ENCODE results near the gene GNAI3. TPM values are rescaled to one million over a fixed set of nuclear protein-coding genes. Genes with fewer than 3 reads are reported as not detected.
A peak's percentile ranks its signal among the peaks of the same experiment; 100 is the strongest.
"Not testable (repeated sequence)": the region's sequence is repeated elsewhere in the genome, so short reads cannot be mapped to it uniquely, and the experiment has no call there.

GNAI3 gene
- total RNA-seq, 1 donor from 2014 or later: 7.0 TPM

DNA sequence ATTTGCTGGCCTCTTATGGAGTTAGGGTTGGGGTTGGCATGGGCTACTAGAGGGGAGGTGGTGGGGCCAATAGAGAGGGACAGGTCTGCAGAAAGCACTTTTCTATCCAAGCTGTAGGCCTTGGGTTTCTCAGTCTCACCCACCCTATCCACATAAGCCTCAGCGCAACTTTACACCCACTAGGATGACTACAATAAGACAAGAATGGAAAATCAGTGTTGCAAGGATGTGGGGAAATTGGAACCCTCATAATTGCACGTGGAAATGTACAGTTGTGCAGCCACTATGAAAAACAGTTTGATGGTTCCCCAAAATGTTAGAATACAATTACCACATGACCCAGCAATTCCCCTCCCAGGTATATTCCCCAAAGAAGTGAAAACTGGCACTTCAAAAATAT is 93.4 kb downstream of the GNAI3 start:
- intact Hi-C loops (cut with DNase I): loop anchor here (5.0 kb wide), 1 partner anchor 130 kb away; no protein-coding TSS in a partner anchor
- no peak for DNase-seq (ENCODE audit: low spot score)
- no peak for ATAC-seq

DNA sequence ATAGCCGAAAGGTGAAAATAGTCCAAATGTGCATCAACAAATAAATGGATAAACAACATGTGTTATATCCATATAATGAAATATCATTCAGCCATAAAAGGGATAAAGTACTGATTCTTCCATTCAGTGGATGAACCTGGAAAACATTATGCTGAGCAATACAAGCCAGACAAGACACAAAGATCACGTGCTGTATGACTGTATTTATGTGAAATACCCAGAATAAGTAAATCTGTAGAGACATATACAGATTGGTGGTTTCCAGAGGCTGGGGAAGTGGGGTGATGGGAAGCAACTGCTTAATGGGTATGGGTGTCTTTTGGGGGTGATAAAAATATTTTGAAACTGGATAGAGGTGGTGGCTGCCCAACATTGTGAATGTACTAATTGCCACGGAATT is 94.2 kb downstream of the GNAI3 start:
- intact Hi-C loops (cut with DNase I): loop anchor here (5.0 kb wide), 1 partner anchor 130 kb away; no protein-coding TSS in a partner anchor

DNA sequence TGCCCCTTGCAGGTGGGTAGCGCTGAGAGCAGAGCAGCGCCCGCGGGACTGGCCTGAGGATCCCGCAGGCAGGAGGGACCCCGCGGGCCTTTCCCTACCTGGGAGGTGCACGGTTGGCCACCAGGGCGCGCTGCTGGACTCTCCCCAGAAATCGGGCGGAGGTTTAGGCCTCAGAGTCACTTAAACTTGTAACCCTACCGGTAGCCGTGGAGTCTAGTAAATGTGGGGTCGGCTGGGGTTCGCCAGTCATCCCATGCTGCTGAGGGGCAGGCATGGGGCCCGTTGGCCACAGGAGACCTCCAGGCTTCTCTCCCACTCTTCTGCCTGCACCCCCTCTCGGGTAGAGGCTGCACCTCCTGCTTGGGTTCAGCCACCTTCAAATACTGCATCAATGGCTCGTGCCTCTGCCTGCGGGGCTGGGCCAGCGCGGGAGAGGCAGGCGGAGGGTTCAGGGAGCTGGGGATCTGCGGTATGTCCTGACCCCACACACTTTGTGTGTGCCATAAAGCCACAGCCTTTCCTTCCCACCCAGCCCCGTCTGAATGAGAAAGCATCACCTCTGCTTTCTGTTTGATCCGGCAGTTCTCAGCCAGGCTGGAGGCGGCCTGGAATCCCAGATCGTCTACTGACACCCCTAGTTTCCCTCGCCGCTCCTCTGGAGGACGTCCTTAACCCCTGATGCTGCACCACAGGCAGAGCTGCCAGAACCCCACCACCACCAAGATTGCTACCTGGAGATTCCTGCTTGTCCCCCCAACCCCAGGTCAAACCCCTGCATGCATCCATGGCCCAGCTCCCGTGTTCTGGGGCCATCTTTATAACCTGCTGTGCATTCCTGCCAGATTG is 95.2 kb downstream of the GNAI3 start:
- ATAC-seq: peak; percentile 80
- intact Hi-C loops (cut with DNase I): loop anchor here (5.0 kb wide), 1 partner anchor 129 kb away; no protein-coding TSS in a partner anchor
- peak; percentile 92 for DNase-seq (ENCODE audit: low spot score)

More for the DNA sequence above, 94.2 kb downstream of the GNAI3 start:
- DNase-seq (ENCODE audit: low spot score) (no peak), ATAC-seq (no peak)

DNA sequence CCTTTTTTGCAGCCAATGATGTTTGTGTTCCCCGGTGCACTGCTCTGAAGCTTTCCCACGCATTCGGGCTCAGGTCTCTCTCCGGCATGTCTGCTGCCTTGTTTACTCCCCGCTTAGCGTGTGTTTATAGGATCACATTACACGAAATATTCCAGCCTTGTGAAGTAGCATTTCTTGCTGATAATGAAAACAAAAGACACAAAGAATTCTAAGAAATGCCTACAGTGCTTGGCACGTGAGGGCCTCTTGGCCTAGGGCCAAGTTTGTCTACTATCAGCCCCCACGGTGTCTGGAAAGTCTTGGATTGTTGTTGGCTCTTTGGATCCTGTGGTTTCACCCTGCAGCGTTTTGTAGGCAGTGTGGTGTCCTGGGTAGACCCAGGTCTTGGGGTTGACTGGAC is 96.3 kb downstream of the GNAI3 start:
- intact Hi-C loops (cut with DNase I): loop anchor here (5.0 kb wide), 1 partner anchor 128 kb away; no protein-coding TSS in a partner anchor
- DNase-seq (ENCODE audit: low spot score) (no peak), ATAC-seq (peak; percentile 36)

DNA sequence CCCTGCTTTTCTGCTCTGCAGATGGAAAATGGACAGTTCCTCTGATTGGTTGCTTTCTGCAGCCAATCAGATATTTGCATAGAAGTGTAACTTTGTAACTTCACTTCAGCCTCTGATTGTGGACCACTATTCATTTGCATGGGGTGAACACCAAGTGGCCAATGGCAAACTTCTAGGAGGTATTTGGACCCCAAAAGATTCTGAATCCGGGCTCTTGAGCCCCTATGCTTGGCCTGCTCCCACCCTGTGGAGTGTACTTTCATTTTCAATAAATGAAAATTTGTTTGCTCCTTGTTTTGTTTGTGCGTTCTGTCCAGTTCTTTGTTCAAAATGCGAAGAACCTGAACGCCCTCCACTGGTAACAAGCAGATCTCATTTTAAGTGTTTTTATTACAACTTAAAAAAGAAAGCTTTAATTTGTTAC is 101.1 kb downstream of the GNAI3 start:
- DNase-seq (ENCODE audit: low spot score): no peak
- intact Hi-C loops (cut with DNase I): no loop called here
- peak; percentile 78 for ATAC-seq

DNA sequence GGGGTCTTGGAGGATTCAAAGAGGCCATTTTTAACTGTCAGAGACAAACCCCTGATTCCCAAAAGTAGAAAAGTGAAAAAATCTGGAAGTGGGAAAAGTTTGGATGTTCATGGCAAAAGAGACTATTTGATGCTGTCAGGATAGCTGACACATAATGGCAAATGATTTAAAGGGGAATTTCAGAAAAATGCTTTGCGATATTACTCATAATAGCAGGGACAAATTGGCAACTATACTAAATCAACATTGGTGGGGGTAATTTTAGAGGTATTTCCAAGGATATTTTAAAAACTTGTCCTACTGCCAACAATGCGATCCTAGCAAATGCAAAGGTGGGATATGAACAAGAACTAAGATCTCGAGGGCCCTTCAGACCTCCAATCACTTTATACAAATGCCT is 102.2 kb downstream of the GNAI3 start:
- DNase-seq (ENCODE audit: low spot score): no peak
- ATAC-seq: no peak
- intact Hi-C loops (cut with DNase I): no loop called here

DNA sequence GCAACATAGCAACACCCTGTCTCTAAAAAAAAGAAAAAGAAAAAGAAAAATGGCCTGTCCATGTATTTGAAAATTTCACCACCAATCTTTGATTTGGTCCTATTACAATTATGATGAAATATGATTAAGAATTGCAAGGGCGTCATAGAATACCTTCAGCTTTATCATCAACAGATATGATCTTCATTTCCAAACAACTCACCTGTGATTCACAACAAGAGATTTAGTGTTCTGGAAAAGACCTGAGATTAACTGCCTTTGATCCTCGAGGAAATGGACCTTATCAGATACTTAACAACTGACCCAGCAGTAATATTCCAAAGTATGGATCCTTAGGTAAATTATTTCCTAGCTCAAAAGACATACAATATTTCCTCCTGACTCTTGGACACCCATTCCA is 104.0 kb downstream of the GNAI3 start:
- no peak for ATAC-seq
- intact Hi-C loops (cut with DNase I): no loop called here
- DNase-seq (ENCODE audit: low spot score): no peak

DNA sequence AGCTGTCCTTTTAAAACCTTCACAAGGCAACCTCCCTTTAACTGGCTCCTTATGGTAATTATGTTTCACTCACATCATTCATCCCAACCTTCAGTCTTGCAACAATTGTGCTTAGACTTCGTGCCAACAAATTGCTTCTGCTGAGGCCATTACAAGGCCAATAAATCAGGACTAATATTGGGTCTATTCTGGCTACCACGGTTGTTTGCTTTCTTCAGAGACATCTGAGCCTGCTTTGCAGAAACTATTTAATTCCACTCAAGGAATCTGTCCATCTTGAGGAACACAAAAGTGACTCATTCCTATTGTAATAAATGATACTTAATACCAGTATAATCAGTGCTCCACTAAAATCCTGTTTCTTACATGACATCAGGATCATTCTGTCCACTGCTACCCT is 104.9 kb downstream of the GNAI3 start:
- no peak for DNase-seq (ENCODE audit: low spot score)
- intact Hi-C loops (cut with DNase I): no loop called here
- no peak for ATAC-seq

DNA sequence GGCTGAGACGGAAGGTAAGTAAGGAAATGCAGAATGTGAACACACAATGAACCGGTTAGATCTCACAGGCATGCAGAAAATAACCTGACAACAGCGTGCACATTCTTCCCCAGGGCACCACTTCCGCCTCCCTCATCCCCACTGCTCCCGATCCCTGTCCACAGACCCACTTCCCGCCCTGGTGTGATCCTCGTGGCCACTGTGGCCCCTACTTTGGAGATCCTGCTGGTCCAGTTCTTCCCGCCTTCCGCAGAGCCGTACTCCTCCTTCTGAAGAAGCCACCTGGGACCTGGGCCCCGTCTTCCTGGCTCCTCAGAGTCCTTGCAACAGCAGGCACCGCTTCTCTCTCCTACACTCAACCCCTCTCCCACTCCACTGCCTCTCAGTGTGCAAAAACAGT is 106.1 kb downstream of the GNAI3 start:
- DNase-seq (ENCODE audit: low spot score) (no peak), ATAC-seq (no peak)
- intact Hi-C loops (cut with DNase I): no loop called here

DNA sequence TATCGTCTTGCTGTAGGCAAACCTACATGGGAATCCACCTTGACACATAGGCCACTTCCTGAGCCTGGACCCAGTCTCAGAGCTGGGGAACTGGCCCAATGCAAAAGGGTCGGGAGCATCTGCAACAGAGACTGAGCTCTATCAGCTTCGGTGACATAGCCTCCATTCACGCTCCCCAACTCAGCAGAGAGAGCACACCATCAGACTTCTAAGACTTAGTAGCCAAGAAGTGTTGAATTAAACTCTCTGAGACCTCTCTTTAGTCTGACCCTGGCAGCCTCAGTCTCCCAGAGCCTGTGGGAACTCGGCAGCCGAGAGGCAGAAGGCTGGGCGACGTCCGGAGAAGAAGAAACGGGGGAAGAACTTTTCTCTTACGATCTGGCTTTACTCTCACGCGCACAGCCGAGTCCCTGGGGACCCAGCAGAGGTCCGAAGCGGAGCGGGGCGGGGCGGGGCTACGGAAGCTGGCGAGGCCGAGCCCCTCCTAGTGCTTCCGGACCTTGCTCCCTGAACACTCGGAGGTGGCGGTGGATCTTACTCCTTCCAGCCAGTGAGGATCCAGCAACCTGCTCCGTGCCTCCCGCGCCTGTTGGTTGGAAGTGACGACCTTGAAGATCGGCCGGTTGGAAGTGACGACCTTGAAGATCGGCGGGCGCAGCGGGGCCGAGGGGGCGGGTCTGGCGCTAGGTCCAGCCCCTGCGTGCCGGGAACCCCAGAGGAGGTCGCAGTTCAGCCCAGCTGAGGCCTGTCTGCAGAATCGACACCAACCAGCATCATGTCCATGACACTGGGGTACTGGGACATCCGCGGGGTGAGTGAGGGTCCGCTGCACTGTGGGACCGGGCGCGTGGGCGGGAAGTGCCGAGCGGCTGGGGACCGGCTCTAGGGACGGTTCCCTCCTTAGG is 107.5 kb downstream of the GNAI3 start, which contains the start of gene GSTM4:
Gene GSTM4 (plus strand): TSS at position 485 of the 905 bp plus-strand sequence. CDS start 291 bp downstream, at position 776.
- peak; percentile 97 for ATAC-seq
- intact Hi-C loops (cut with DNase I): no loop called here
- peak; percentile 93 for DNase-seq (ENCODE audit: low spot score)

DNA sequence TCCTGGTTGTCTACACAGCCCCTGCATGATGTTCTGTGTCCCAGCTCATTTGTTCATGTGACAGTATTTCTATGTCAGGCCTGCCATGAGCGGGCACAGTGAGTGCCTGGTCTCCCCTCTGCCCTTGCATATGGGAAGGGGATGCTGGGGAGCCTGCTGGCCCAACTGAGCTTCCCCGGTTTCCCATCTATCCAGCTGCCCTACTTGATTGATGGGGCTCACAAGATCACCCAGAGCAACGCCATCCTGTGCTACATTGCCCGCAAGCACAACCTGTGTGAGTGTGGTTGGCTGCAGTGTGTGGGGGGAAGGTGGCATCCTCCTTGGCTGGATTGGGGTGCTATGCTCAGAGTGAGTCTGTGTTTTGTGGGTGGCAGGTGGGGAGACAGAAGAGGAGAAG is 109.0 kb downstream of the GNAI3 start:
- no peak for DNase-seq (ENCODE audit: low spot score)
- ATAC-seq: no peak
- intact Hi-C loops (cut with DNase I): no loop called here

DNA sequence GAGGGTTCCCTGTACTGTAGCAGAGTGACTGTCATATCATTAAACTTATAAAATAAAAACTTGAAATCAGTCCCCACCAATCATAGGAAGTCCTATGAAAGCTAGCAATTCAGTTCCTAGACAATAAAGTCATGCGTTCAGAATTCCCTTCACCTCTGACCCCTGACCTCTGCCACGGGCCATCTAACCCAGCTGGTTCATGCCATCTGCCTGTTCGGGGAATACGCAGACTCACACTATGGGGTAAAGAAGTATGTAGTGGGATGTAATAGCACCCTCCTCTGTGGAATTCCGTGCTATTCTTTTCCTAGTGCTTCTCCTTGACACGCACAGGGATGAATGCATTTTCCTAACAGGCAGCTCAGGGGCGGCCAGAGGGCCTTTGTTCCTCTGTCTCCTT is 109.6 kb downstream of the GNAI3 start:
- ATAC-seq (no peak), DNase-seq (ENCODE audit: low spot score) (no peak)
- intact Hi-C loops (cut with DNase I): no loop called here

DNA sequence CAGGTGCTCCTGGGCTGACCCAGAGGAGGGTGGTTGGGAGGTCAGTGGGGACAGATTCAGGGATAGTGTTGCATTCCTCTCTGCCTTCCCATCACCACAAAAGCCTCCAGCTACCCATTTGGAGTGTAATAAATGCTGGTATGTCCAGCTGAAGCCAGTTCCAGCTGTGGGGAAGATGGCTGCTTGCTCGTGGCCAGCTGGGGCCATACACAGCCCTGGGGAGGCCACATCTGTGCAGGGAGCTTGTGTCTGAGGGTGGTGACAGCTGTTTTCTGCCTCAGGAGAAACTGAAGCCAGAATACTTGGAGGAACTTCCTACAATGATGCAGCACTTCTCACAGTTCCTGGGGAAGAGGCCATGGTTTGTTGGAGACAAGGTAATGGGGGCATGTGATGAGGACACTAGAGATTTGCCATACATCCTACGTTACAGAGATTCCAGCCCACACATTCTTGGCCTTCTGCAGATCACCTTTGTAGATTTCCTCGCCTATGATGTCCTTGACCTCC is 110.2 kb downstream of the GNAI3 start:
- no peak for DNase-seq (ENCODE audit: low spot score)
- ATAC-seq: no peak
- intact Hi-C loops (cut with DNase I): no loop called here

DNA sequence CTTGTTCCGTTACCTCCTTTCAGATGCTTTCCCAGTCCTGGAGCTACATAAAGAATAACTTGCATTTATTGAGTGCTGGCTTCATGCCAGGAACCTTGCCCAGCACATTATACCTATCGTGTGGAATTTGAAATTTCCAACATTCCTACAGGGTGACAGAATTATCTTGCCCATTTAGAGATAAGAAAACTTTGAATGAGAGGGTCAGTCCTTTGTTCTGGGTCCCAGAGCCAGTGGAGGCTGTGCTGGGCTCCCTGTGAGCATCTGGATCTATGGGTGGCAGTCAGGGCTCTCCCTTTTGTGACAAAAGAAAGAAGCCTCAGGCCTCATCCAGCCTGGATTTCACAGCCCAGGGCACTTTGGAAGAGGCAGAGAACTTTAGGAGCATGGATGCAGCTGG is 110.7 kb downstream of the GNAI3 start:
- ATAC-seq (no peak), DNase-seq (ENCODE audit: low spot score) (no peak)
- intact Hi-C loops (cut with DNase I): no loop called here

DNA sequence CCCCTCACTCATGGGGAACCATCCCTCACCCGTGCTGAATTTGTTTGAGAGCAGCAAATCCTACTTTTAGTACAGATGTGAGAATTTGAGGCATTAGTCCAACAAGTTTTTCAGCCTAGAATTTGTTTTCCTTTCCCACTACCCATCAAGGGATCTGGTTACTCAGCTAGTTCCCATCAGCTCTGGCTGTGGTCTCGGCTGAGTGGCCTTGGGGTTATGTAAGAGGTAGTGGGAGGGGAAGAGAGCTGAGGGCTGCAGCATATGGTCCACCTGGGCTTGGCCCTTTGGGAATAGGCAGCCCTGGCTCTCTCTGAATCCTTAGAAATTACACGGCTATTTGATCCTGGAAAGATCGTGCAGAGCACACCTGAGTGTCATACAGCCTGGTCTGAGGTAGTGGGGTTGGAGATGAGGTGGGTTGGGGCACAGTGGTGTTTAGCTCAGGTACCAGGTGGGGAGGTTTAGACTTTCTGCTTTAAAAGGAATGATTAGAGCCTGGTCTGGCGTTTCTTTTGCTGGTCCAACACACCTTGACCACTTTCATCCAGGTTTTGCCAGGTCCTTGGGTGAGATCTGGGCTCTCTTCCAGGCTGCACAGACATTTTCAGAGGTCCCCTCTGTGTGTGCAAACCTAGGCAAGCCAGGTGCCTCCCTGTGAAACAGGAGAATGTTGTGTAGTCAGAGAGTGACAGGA is 111.7 kb downstream of the GNAI3 start:
- intact Hi-C loops (cut with DNase I): no loop called here
- ATAC-seq (no peak), DNase-seq (ENCODE audit: low spot score) (no peak)

DNA sequence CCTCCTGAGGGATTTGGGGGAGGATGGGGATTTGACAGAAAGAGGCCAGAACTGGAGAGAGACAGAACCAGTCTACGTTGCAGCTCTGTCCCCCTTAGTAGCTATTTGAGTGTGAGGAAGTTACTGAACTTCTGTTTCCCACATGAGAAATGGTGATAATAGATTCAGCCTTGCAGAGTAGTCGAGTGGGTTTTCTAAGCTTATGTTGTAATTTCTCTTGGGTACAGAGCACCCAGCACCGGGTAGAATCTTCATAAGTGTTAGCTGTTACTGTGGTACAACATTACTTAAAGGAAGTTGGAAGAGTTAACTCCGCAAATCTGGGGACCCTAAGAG is 112.2 kb downstream of the GNAI3 start:
- DNase-seq (ENCODE audit: low spot score); ATAC-seq; intact Hi-C loops (cut with DNase I): not testable (repeated sequence)

DNA sequence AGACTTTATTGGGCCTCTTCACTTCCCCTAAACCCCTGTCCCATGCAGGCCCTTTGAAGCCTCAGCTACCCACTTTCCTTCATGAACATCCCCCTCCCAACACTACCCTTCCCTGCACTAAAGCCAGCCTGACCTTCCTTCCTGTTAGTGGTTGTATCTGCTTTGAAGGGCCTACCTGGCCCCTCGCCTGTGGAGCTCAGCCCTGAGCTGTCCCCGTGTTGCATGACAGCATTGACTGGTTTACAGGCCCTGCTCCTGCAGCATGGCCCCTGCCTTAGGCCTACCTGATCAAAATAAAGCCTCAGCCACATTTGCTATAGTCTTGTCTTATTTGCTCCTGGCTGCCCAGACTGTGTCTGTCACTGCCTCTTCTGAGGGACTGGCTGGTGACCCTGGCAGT is 113.0 kb downstream of the GNAI3 start:
- no peak for DNase-seq (ENCODE audit: low spot score)
- intact Hi-C loops (cut with DNase I): no loop called here
- ATAC-seq: no peak

DNA sequence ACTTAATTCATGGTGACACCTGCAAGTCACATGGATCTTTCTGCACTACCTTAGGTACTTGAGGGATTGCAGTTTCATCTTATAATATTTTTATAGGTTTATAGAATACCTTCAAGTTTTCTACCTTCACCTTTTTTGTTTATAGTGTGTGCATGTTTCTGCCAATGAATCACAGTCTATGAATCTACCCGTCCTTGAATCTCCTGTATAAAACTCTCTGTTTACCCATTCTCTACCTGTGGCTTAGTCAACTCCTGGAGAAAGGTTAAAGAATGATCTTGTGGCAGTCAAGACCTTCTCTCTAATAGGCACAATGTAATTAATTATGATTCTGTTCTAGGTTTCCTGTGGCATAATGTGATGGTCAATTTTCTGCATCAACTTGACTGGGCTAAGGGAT is 116.3 kb downstream of the GNAI3 start:
- no peak for DNase-seq (ENCODE audit: low spot score)
- intact Hi-C loops (cut with DNase I): no loop called here
- no peak for ATAC-seq

Data from sciatic nerve (tissue), 2 donors.